SU-DHL-6 (cell line): Measurements from ENCODE around the gene ZDHHC4.
"Not testable (repeated sequence)": the region's sequence is repeated elsewhere in the genome, so short reads cannot be mapped to it uniquely, and the experiment has no call there.

Experiments used
- CTCF ChIP-seq: fragments of 200-600 bp; sonication (generic); IDR thresholded peaks from one replicate; pipeline ENCODE4 v1.5.1; 2017; ENCODE audit warnings: antibody characterized with exemption, mild to moderate bottlenecking, low read length, moderate library complexity; ENCODE audit not compliant: insufficient read depth, poor library complexity, severe bottlenecking
- EZH2phosphoT487 ChIP-seq: fragments of 200-600 bp; sonication (generic), shearing (Covaris generic); conservative IDR thresholded peaks from 2 replicates; pipeline ENCODE4 v1.6.1; 2018; ENCODE audit warnings: mild to moderate bottlenecking, antibody characterized with exemption, low read length, moderate library complexity, mixed read lengths

- not testable (repeated sequence) for TF ChIP-seq CTCF, EZH2phosphoT487
Observed at GRCh38 chr7:6585746-6586432, 8.6 kb downstream of the ZDHHC4 start.
